ENCODE results near the gene GAPVD1.

DNA sequence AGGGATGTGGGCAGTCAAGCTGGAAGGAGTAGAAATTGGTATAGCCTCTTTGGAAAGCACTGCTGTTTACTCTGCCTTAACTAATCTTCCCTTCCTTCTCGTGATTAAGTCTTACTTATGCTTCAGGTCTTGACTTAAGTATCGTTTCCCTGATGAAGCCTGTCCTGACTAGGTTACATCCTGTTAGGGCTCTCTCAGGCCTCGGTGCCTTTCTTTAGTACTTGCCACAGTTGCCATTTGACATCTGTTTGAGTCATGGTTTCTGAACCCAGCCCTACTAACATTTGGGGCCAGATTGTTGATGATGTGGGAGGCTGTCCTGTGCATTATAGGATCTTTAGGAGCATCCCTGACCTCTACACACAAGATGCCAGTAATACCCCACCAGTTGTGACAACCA, 94.4 kb downstream of the GAPVD1 start:
- TF ChIP-seq POLR2A (IDR thresholded peaks at IDR 0.05; ENCODE audit: low read depth, low read length) (no peak), POLR2AphosphoS5 (IDR thresholded peaks at IDR 0.05; ENCODE audit: low read depth, low read length) (no peak)

All from GM12892 (cell line).